Activated CD8-positive, alpha-beta T cell treated with anti-CD3 and anti-CD28 coated beads for 36 hours (primary cell): Measurements from ENCODE around the gene TMEM190. TPM values are rescaled to one million over a fixed set of nuclear protein-coding genes. Genes with fewer than 3 reads are reported as not detected.

Source experiments
- ATAC-seq: fragments of 200-7000 bp; cut with Tn5 transposase; one replicate; pipeline ENCODE4 v1.10.0; 2021; ENCODE audit warnings: mild to moderate bottlenecking, moderate library complexity
- CTCF ChIA-PET: fragments of 350-600 bp; sonication (Branson Sonifier 250); formaldehyde crosslinking; loops from one replicate; lab custom pipeline; 2021; ENCODE audit warnings: antibody characterized with exemption; lab: Charles Lee
- POLR2A ChIA-PET: fragments of 350-600 bp; sonication (Branson Sonifier 250); formaldehyde crosslinking; loops from one replicate; lab custom pipeline; 2021; ENCODE audit warnings: antibody characterized with exemption; lab: Charles Lee
- DNase-seq: peaks from one replicate; pipeline ENCODE4 v3.0.0-alpha.2; 2020
- H3K27ac Mint-ChIP-seq: one replicate; pipeline ENCODE4 v1.8.0; 2021; ENCODE audit warnings: mild to moderate bottlenecking, mixed read lengths
- H3K27me3 Mint-ChIP-seq: one replicate; pipeline ENCODE4 v1.8.0; 2021; ENCODE audit warnings: mixed read lengths
- H3K36me3 Mint-ChIP-seq: one replicate; pipeline ENCODE4 v1.8.0; 2021; ENCODE audit warnings: low read depth, mixed read lengths
- H3K4me1 Mint-ChIP-seq: one replicate; pipeline ENCODE4 v1.8.0; 2021; ENCODE audit warnings: low read depth, mixed read lengths
- H3K4me3 Mint-ChIP-seq: one replicate; pipeline ENCODE4 v1.8.0; 2021; ENCODE audit warnings: mild to moderate bottlenecking, moderate library complexity, mixed read lengths
- H3K9me3 Mint-ChIP-seq: one replicate; pipeline ENCODE4 v1.8.0; 2021; ENCODE audit warnings: mixed read lengths
- CTCF ChIP-seq: fragments of 200-600 bp; IDR thresholded peaks from one replicate; pipeline ENCODE4 v1.8.0; 2022; ENCODE audit warnings: antibody characterized with exemption, mild to moderate bottlenecking
- intact Hi-C: fragments of 100-400 bp; cut with micrococcal nuclease; formaldehyde crosslinking; loops from one replicate; pipeline ENCODE4 v1.10.0; 2022
- total RNA-seq, 2 experiments: library from RNA; stranded (reverse); gene quantifications; one replicate each; pipeline ENCODE4 v1.2.3, GENCODE V29; 2021

The TMEM190 gene
- total RNA-seq, 2 experiments from 2014 or later: not detected

GRCh38 chr19:55339105-55339888 lies 37.3 kb upstream of the TMEM190 start, which contains the start of gene KMT5C:
Gene KMT5C, plus strand, starts transcription at chr19:55339876. Its CDS starts 2,061 bp downstream, at chr19:55341937.
- DNase-seq (peak; percentile 100), ATAC-seq (peak; percentile 84)
- POLR2A ChIA-PET: interaction anchor here (0.6 to 3.9 kb wide), 23 partner anchors 10 to 126 kb away, joined by 3 to 22 read pairs (median 4); partner anchors contain the start of genes PPP6R1, TMEM238 and UBE2S
- Mint-ChIP-seq H3K4me3 (peak within 1 kb of the TSS; percentile 90), H3K4me1 (peaks cover 12% of the 10 kb centered on the region), H3K36me3 (peaks cover 12% of the 10 kb centered on the region), H3K27me3 (peaks cover 4% of the 10 kb centered on the region), H3K27ac (peak within 1 kb of the TSS; percentile 98), H3K9me3 (no peaks in the 10 kb centered on the region)
- TF ChIP-seq CTCF: no peak
- CTCF ChIA-PET: interaction anchor here (0.7 to 2.3 kb wide), 14 partner anchors 8 to 179 kb away, joined by 3 to 25 read pairs (median 4); partner anchors contain the start of genes HSPBP1 and TMEM238
- intact Hi-C loops: no loop called here

DNA sequence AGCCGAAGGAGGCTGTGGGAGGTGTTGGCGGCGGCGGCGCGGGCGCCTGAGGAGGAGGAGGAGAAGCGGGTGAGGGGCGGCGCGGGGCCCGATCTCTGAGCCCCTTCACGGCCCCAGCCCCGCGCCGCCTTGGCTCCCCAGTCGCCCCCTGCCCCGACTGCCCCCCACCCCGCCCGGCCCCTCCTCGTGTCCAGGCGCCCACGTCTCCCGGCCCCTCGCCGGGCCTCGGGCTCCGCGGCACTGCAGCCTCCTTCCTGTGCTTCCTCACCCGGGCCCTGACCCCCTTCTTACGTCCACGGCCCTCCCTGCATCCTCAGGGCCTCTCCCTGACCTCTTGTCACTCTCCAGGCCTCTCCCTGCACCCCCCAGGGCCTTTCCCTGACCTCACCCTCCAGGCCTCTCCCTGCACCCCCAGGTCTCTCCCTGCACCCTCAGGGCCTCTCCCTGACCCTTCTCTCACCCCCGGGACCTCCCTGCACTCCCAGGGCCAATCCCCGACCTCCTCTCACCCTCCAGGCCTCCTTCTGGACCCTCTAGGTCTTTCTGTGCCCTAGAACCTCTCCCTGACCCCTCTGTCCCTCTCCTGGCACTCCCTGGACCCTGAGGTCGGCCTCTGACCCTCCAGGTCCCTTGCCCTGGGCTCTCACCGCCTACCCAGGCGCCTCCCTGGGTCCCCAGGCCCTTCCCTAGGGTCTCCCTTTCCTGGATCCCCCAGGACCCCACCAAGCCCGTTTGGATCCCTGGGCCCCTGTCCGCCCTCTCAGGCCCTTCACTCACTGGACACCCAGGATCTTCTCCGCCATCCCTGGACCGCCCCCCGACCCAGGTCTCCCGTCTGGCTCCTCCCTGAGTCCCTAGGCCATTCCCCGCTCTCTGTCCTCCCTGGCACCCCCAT lies 36.5 kb upstream of the TMEM190 start:
- no peak for TF ChIP-seq CTCF
- Mint-ChIP-seq H3K4me3 (peak overlapping the region; percentile 90), H3K4me1 (peaks cover 12% of the 10 kb centered on the region), H3K9me3 (no peaks in the 10 kb centered on the region), H3K27ac (peak overlapping the region; percentile 98), H3K27me3 (peaks cover 4% of the 10 kb centered on the region), H3K36me3 (peaks cover 16% of the 10 kb centered on the region)
- peak; percentile 54 for DNase-seq
- ChIA-PET CTCF (interaction anchor here (0.7 to 2.3 kb wide), 10 partner anchors 9 to 180 kb away, joined by 3 to 25 read pairs (median 4); partner anchors contain the start of gene TMEM238), POLR2A (interaction anchor here (0.7 to 3.9 kb wide), 12 partner anchors 9 to 85 kb away, joined by 3 to 22 read pairs (median 6); partner anchors contain the start of genes PPP6R1 and TMEM238)
- intact Hi-C loops: no loop called here
- ATAC-seq: no peak

GRCh38 chr19:55340784-55341147 lies 35.9 kb upstream of the TMEM190 start:
- ChIA-PET CTCF (interaction anchor here (0.7 to 1.8 kb wide), 3 partner anchors 9 to 44 kb away, joined by 3 to 5 read pairs (median 3); partner anchors contain the start of gene TMEM238), POLR2A (interaction anchor here (1.2 to 1.7 kb wide), 2 partner anchors 43 to 81 kb away, joined by 3 to 6 read pairs; partner anchors contain the start of gene PPP6R1)
- no peaks in the 10 kb centered on the region for H3K9me3 Mint-ChIP-seq
- peak overlapping the region; percentile 91 for H3K27ac Mint-ChIP-seq
- H3K4me3 Mint-ChIP-seq: peak overlapping the region; percentile 90
- intact Hi-C loops: no loop called here
- DNase-seq (peak; percentile 53), ATAC-seq (no peak)
- peaks cover 12% of the 10 kb centered on the region for H3K4me1 Mint-ChIP-seq
- TF ChIP-seq CTCF: peak; percentile 10
- H3K36me3 Mint-ChIP-seq: peaks cover 18% of the 10 kb centered on the region
- peaks cover 4% of the 10 kb centered on the region for H3K27me3 Mint-ChIP-seq

DNA sequence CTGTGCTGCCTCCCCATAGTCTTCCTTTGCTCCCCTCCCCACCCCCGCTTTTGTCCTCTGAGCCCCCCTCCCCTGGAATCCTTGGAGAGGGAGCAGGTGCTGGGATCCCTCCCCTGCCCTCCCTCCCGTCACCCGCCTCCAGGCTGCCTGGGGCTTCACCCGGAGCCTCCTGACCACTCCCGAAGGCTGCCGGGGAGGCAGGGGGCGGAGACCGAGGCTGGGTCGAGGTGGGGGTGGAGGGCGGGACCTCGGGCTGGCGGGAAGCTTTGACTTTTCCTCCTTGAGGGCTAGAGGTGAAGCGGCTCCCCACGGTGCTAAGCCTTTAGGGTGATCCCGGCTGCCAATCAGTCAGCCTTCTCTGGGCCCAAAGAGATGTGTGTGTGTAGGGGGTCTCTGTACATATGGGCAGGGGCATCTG lies 35.4 kb upstream of the TMEM190 start:
- Mint-ChIP-seq H3K9me3 (no peaks in the 10 kb centered on the region), H3K27me3 (peaks cover 3% of the 10 kb centered on the region), H3K27ac (peak overlapping the region; percentile 91), H3K4me3 (peak overlapping the region; percentile 90), H3K4me1 (peaks cover 12% of the 10 kb centered on the region), H3K36me3 (peaks cover 18% of the 10 kb centered on the region)
- DNase-seq: peak; percentile 80
- ChIA-PET CTCF (interaction anchor here (0.7 to 1.8 kb wide), 3 partner anchors 9 to 43 kb away, joined by 3 to 5 read pairs (median 3); partner anchors contain the start of gene TMEM238), POLR2A (interaction anchor here (0.6 to 1.7 kb wide), 3 partner anchors 42 to 82 kb away, joined by 3 to 6 read pairs (median 3); partner anchors contain the start of gene PPP6R1)
- intact Hi-C loops: no loop called here
- ATAC-seq: no peak
- no peak for TF ChIP-seq CTCF
